ENCODE measurements around the gene C10orf120. TPM values are rescaled to one million over a fixed set of nuclear protein-coding genes. Genes with fewer than 3 reads are reported as not detected.

The C10orf120 gene
- total RNA-seq, 1 donor from 2014 or later = not detected

- no peak for TF ChIP-seq CTCF (IDR thresholded peaks at IDR 0.05; ENCODE audit: unreplicated experiment)
- Mint-ChIP-seq H3K36me3 (ENCODE audit: low read depth, unreplicated experiment) (no peaks in the 10 kb centered on the region), H3K9me3 (ENCODE audit: unreplicated experiment) (peaks cover 5% of the 10 kb centered on the region), H3K4me3 (ENCODE audit: unreplicated experiment) (no peak overlapping the region), H3K27ac (ENCODE audit: unreplicated experiment) (no peak overlapping the region), H3K27me3 (ENCODE audit: unreplicated experiment) (no peaks in the 10 kb centered on the region), H3K4me1 (ENCODE audit: unreplicated experiment) (no peaks in the 10 kb centered on the region)
- DNase-seq (ENCODE audit: low spot score) = no peak
These were observed 49.7 kb downstream of the C10orf120 start for GRCh38 chr10:122649903-122650302.

GRCh38 chr10:122648599-122649428 is 50.8 kb downstream of the C10orf120 start:
- Mint-ChIP-seq H3K4me1 (ENCODE audit: unreplicated experiment) (no peaks in the 10 kb centered on the region), H3K36me3 (ENCODE audit: low read depth, unreplicated experiment) (peaks cover 4% of the 10 kb centered on the region), H3K27me3 (ENCODE audit: unreplicated experiment) (peaks cover 5% of the 10 kb centered on the region), H3K4me3 (ENCODE audit: unreplicated experiment) (no peak overlapping the region), H3K9me3 (ENCODE audit: unreplicated experiment) (peaks cover 5% of the 10 kb centered on the region), H3K27ac (ENCODE audit: unreplicated experiment) (no peak overlapping the region)
- DNase-seq (ENCODE audit: low spot score) = peak; percentile 79
- peak; percentile 87 for TF ChIP-seq CTCF (IDR thresholded peaks at IDR 0.05; ENCODE audit: unreplicated experiment)

Other genes with a start within 250 kb of the C10orf120 start
- not detected for gene ARMS2, start 245.2 kb downstream of the C10orf120 start, total RNA-seq (ENCODE audit: unreplicated experiment)
- 72.3 TPM for gene HTRA1, start 238.3 kb downstream of the C10orf120 start, total RNA-seq (ENCODE audit: unreplicated experiment)
- gene DMBT1, start 139.1 kb downstream of the C10orf120 start, total RNA-seq (ENCODE audit: unreplicated experiment) = 0.49 TPM
- 0.54 TPM for gene CUZD1, start 146.0 kb upstream of the C10orf120 start, total RNA-seq (ENCODE audit: unreplicated experiment)
- 2.7 TPM for gene FAM24B, start 179.7 kb upstream of the C10orf120 start, total RNA-seq (ENCODE audit: unreplicated experiment)
- gene FAM24A, start 210.8 kb upstream of the C10orf120 start, total RNA-seq (ENCODE audit: unreplicated experiment) = not detected

Measured in endothelial cell (in vitro differentiated cells).